GM12892 (cell line): ENCODE measurements around the gene ZMYND10.

Experiments used
- POLR2A ChIP-seq: IDR thresholded peaks from 2 replicates; pipeline ENCODE4 v1.6.1; 2011; ENCODE audit warnings: low read depth, low read length, control low read depth
- POLR2AphosphoS5 ChIP-seq: IDR thresholded peaks from 2 replicates; pipeline ENCODE4 v1.6.1; 2011; ENCODE audit warnings: low read depth, low read length, control low read depth
- TAF1 ChIP-seq: IDR thresholded peaks from 2 replicates; pipeline ENCODE4 v1.6.1; 2011; ENCODE audit warnings: low read depth, mild to moderate bottlenecking, control low read depth, low read length, borderline replicate concordance

DNA sequence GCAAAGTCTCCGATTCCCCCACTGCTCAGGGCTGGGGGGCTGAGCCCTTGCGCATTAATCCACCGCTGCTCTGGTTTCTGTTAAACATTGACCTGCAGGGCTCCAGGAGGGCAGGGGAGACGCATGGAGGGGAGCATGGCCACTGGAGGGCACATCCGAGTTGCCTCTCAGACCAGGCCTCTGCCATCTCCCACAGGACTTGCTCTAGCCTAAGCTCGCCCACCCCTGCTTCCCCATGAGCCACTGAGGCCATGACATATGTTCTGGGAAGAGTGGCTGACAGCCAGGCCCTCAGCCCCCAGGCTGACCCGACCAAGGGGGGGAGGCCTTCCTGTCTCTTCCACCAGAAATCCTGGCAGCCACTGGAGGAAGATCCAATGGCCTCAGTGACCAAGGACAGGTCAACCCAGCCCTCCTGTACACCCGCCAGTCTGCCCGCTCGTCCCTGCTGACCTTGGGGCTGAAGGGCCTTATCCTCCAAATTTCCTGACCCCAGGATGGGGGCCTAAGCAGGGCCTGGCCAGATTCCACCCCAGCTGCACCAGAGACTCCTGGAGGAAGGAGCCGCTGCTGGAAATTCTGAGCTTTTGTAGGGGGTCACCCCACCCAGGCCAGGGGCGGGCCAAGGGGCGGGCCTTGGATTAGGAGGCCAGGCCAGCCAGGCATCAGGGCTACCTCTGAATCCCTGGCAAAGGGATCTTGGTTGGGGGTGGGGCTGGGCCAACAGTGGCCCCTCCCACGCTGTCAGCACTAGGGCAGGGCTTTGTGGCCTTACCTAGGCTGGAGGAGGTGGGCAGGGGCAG, 42.3 kb downstream of the ZMYND10 start, which contains the start of gene HYAL1:
- no peak for TF ChIP-seq TAF1
- TF ChIP-seq POLR2AphosphoS5, result no peak
- no peak for TF ChIP-seq POLR2A
